ENCODE data around the gene ANO3. TPM values are rescaled to one million over a fixed set of nuclear protein-coding genes. Genes with fewer than 3 reads are reported as not detected.

ANO3 gene
- polyA plus RNA-seq, 3 donors: not detected

GRCh38 chr11:26332572-26332915 lies 614 bp downstream of the ANO3 start:
- Histone ChIP-seq H3K4me2 (replicated peaks; ENCODE audit: extremely low read depth, low read length, poor library complexity, severe bottlenecking) (no peak overlapping the region), H3K36me3 (replicated peaks in 1 of 2; ENCODE audit: control insufficient read depth in 1 of 2, insufficient read depth in 2 of 2, low read length in 2 of 2) (no peaks in the 10 kb centered on the region), H3K9ac (ENCODE audit: insufficient read depth, low read length, poor library complexity, severe bottlenecking) (no peak overlapping the region), H3K27ac (ENCODE audit: low read depth in 1 of 2, low read length in 2 of 2) (no peak overlapping the region), H3K9me3 (replicated peaks in 1 of 2; ENCODE audit: control insufficient read depth in 1 of 2, insufficient read depth in 1 of 2, low read length in 2 of 2) (no peaks in the 10 kb centered on the region), H3K79me2 (ENCODE audit: insufficient read depth, low read length) (no peaks in the 10 kb centered on the region), H3K4me1 (ENCODE audit: control insufficient read depth in 1 of 2, insufficient read depth in 2 of 2, low read length in 2 of 2) (no peaks in the 10 kb centered on the region), H3K4me3 (replicated peaks in 1 of 3; ENCODE audit: low read depth in 2 of 3, low read length in 3 of 3) (no peak overlapping the region), H4K20me1 (ENCODE audit: insufficient read depth, low read length) (no peaks in the 10 kb centered on the region), H3K27me3 (ENCODE audit: control insufficient read depth in 2 of 2, insufficient read depth in 2 of 2, low read length in 2 of 2) (peaks cover 5 to 22% of the 10 kb centered on the region in 2 donors), H2AFZ (ENCODE audit: insufficient read depth, low read depth, low read length, poor library complexity, severe bottlenecking) (no peak overlapping the region)
- DNase-seq: no peak
- 67% methylated on average over 1 of the region's 5 CpGs for WGBS (ENCODE audit: insufficient coverage)
- no peak for TF ChIP-seq CTCF (IDR thresholded peaks at IDR 0.05)
- intact Hi-C loops (cut with micrococcal nuclease): no loop called here
- H3K36me3 Mint-ChIP-seq: no peaks in the 10 kb centered on the region
- H3K4me1 Mint-ChIP-seq: no peaks in the 10 kb centered on the region
- H3K27ac Mint-ChIP-seq: no peak overlapping the region
- H3K4me3 Mint-ChIP-seq: peak overlapping the region in 1 of 2 donors; percentile 67
- peaks cover 0 to 2% (median 0%) of the 10 kb centered on the region in 7 donors for H3K9me3 Mint-ChIP-seq
- peaks cover 16 to 24% (median 18%) of the 10 kb centered on the region in 3 donors for H3K27me3 Mint-ChIP-seq (ENCODE audit: low read depth in 3 of 3)

- no peak overlapping the region for H3K4me3 ChIP-seq (replicated peaks in 1 of 3; ENCODE audit: low read depth in 2 of 3, low read length in 3 of 3)
- no peak overlapping the region for H3K27ac Mint-ChIP-seq
- peaks cover 16 to 24% (median 18%) of the 10 kb centered on the region in 3 donors for H3K27me3 Mint-ChIP-seq (ENCODE audit: low read depth in 3 of 3)
- no peaks in the 10 kb centered on the region for H4K20me1 ChIP-seq (ENCODE audit: insufficient read depth, low read length)
- no peaks in the 10 kb centered on the region for H3K79me2 ChIP-seq (ENCODE audit: insufficient read depth, low read length)
- H3K4me1 ChIP-seq (ENCODE audit: control insufficient read depth in 1 of 2, insufficient read depth in 2 of 2, low read length in 2 of 2): no peaks in the 10 kb centered on the region
- H3K4me2 ChIP-seq (replicated peaks; ENCODE audit: extremely low read depth, low read length, poor library complexity, severe bottlenecking): no peak overlapping the region
- TF ChIP-seq CTCF (IDR thresholded peaks at IDR 0.05): no peak
- no peak overlapping the region for H2AFZ ChIP-seq (ENCODE audit: insufficient read depth, low read depth, low read length, poor library complexity, severe bottlenecking)
- H3K27me3 ChIP-seq (ENCODE audit: control insufficient read depth in 2 of 2, insufficient read depth in 2 of 2, low read length in 2 of 2): peaks cover 5 to 22% of the 10 kb centered on the region in 2 donors
- H3K4me1 Mint-ChIP-seq: no peaks in the 10 kb centered on the region
- H3K36me3 Mint-ChIP-seq: no peaks in the 10 kb centered on the region
- H3K9me3 ChIP-seq (replicated peaks in 1 of 2; ENCODE audit: control insufficient read depth in 1 of 2, insufficient read depth in 1 of 2, low read length in 2 of 2): peaks cover 0 to 3% of the 10 kb centered on the region in 2 donors
- peaks cover 0 to 7% (median 3%) of the 10 kb centered on the region in 7 donors for H3K9me3 Mint-ChIP-seq
- H3K4me3 Mint-ChIP-seq: no peak overlapping the region
- intact Hi-C loops (cut with micrococcal nuclease): no loop called here
- DNase-seq: no peak
- no CpG with 5 or more reads among the region's 3 CpGs for WGBS (ENCODE audit: insufficient coverage)
- no peaks in the 10 kb centered on the region for H3K36me3 ChIP-seq (replicated peaks in 1 of 2; ENCODE audit: control insufficient read depth in 1 of 2, insufficient read depth in 2 of 2, low read length in 2 of 2)
- H3K9ac ChIP-seq (ENCODE audit: insufficient read depth, low read length, poor library complexity, severe bottlenecking): no peak overlapping the region
- no peak overlapping the region for H3K27ac ChIP-seq (ENCODE audit: low read depth in 1 of 2, low read length in 2 of 2)
These were observed 2.0 kb downstream of the ANO3 start for GRCh38 chr11:26333906-26334305.
